GM23248 (cell line): ENCODE results near the gene HCST.

Source experiments
- EZH2 ChIP-seq: fragments of 200-600 bp; sonication (generic); IDR thresholded peaks from 2 replicates; pipeline ENCODE4 v1.6.1; 2018; ENCODE audit warnings: antibody characterized with exemption, mild to moderate bottlenecking; ENCODE audit not compliant: insufficient read depth, poor library complexity, severe bottlenecking
- EZH2phosphoT487 ChIP-seq: fragments of 200-600 bp; sonication (generic); IDR thresholded peaks from 2 replicates; pipeline ENCODE4 v1.6.1; 2018; ENCODE audit warnings: antibody characterized with exemption, moderate library complexity, mild to moderate bottlenecking, low read depth; ENCODE audit not compliant: insufficient read depth

GRCh38 chr19:35869327-35870123 lies 32.8 kb upstream of the HCST start:
- TF ChIP-seq EZH2 (no peak), EZH2phosphoT487 (no peak)
